HG02623 (cell line): ENCODE results near the gene KISS1.

Experiments used
- ATAC-seq: cut with Tn5 transposase; IDR thresholded peaks from one replicate; pipeline ENCODE4 v1.9.1; 2021; ENCODE audit warnings: moderate library complexity; ENCODE audit not compliant: unreplicated experiment

Gene KISS1

DNA sequence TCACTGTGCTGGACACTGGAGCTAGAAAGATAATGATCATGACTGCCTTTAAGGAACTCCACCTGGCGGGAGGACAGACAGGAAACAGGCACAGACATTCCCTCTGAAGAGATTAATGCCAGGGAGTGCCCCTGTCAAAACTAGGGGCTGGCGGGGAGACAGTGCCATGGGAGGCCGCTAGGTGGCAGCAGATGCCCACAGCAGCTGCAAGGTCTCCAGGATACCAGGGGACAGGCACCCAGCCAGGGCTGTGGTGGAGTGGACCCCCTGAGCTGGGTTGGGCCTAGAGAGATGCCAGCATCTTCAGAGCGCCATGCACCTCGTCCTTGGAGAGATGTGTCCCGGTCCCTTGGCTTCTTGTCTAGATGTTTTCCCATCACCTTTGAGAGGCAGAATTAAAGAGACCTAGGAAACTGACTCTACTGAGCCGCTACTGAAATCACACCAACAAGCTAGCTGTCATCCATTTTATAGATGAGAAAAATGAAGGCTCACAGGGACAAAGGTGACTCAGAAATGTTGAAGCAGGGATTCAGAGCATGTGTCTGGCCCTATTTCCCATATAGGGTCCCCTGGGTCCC, 33.7 kb downstream of the KISS1 start:
- ATAC-seq: no peak

DNA sequence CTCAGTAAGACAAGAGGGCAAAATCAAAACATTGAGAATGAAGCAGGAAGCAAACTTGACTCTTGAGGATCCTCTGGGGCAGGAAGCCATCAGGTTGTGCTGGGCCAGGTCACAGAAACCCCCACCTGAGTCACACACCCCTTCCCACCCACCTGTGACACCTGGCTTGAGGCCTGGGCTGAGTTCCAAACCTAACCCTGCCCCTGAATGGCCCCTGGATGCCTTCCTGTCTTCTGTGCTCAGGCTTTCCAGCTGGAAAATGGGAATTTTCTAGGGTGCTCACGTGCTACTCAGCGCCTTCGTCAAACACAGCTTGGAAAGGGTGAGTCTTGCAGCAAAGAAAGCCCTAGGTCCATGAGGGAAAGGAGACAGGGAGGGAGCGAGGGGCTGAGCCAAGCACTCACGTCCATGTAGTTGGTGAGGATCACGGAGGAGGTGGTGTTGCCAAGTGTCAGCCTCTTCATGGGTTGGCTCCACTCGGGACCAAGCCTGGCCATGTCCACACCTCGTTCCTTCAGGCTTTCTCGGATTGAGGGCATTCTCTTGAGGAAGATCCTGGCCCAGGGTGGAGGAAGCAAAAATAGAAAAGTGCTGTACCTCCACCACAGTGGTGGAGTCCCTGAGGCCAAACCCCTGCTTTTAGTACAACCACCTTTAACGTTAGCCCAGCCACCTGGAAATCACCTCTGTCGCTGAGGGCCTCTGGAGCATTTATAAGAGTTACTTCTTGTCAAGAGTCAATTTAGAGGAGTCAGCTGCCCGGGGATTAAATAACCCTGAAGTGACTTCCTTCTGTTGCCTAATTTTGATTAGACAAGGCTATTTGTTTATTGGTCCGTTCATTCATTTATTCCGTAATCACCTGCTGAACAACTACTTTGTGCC, 34.4 kb downstream of the KISS1 start:
- ATAC-seq: no peak

DNA sequence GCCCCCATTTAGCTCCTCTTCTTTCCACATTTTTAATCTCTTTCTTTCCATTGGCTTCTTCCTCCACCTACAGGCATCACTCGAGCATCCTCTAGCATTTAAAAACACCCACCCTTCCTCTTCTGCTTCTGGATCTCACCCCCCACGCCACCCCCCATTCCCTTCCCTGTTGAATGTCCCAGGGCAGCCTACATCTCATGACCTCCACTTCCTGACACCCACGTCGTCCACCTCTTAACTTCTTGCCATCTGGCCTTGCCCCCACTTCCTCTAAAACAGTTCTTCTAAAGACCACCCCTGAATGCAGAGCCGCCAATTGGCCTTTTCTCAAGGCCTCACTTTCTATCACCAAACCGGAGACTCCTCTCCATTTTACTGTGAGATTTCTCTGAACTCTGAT, 38.3 kb downstream of the KISS1 start:
- no peak for ATAC-seq

DNA sequence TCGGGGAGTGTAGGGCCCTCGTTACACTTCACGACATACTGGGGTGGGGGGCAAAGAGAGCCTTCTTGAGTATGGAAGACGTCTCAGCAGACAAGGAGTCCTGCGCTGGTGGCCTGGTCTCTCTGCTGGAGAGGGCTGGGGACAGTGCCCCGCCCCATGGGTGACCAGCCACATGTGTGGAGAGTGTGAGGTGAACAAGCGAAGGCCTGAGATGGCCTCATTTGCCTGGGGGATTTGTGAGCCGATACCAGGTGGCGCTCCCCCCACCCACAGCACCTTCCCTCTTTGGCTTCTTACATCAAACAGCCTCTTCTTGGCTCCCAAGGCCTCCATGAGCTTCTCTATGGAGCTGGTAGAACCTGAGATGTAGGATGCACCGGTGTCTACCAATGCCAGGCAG, 40.4 kb downstream of the KISS1 start:
- ATAC-seq: no peak

DNA sequence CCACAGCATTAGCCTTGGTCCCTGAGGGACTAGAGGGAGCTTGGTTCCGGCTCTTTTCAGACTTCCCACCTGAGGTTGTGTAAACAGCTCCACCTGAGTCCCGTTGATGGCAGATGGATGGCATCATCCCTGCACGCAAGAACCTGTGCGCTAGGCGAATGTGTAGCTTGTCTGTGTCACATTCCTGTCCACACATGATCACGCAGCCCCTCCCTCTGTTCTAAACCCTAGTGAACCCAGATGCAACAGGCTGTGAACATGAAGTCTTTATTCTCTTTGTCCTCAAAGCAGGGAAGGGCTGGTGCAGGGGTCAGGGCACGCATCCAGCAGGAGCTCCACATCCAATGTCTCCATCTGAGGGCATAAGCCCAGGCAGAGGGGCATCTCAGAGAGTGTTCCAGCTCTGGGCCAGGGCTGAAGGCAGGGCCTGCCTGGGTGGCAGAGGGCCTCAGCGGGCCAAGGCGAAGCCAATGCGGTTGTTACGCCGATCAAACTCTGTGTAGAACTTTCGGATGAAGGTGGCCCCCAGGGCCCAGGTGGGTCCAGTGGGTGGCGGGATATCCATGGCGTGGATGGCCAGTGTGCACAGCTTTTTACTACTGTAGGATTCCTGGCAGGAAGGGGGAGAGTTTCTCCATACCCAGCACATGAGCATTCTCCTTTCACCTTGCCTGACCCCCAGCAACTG, 41.6 kb downstream of the KISS1 start:
- ATAC-seq: no peak

DNA sequence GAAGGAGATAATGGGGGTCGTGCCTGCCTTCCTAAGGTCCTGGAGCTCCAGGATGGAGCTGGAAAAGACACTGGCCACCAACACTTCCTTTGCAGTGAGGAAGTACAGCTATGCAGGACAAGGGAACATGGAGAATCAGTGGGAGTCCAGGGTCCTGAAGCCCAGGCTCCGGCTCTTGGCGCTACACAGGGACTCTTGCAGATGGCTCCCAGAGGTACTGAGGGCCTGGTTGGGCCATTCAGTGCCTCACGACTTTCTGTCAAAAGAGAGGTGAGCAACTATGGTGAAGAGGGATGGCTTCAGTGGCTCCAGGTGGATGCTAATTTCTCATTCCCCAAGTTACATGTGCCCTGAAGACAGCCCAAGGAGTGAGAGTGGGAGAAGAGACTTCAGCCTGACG, 42.6 kb downstream of the KISS1 start:
- no peak for ATAC-seq

DNA sequence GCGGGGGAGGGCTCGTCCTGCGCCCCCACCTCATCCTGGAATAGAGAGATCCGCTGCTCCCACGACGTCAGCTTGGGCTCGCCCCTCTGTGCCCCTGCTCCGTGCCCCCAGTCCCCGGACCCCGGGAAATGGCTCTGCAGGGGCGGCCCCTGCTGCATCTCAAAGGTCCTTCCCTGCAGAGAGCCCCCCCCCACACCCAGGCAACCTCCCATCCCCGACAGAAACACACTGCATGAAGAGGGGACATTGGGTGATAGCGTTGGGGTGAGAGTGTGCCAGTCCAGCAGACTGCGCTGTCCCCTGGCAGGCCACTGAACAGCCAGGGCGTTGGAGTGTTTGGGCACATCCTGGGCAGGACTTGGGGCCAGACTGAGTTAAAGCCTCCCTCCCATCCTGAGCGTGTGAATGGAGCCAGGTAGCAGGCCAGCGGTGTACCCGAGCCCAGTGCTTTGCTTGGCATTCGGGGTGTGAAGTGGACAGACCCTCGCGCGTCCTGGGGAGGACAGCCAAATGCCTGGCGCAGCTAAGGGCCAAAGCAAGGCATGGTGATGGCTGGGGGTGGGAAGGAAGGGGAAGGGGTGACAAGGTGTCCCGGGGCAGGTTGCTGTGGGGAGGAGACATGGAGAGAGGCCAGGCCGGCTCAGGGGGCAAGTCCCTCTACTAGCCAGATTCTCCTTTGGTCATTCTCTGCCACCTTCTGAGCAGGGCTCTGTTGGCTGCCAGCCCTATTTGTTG, 43.8 kb downstream of the KISS1 start:
- no peak for ATAC-seq

DNA sequence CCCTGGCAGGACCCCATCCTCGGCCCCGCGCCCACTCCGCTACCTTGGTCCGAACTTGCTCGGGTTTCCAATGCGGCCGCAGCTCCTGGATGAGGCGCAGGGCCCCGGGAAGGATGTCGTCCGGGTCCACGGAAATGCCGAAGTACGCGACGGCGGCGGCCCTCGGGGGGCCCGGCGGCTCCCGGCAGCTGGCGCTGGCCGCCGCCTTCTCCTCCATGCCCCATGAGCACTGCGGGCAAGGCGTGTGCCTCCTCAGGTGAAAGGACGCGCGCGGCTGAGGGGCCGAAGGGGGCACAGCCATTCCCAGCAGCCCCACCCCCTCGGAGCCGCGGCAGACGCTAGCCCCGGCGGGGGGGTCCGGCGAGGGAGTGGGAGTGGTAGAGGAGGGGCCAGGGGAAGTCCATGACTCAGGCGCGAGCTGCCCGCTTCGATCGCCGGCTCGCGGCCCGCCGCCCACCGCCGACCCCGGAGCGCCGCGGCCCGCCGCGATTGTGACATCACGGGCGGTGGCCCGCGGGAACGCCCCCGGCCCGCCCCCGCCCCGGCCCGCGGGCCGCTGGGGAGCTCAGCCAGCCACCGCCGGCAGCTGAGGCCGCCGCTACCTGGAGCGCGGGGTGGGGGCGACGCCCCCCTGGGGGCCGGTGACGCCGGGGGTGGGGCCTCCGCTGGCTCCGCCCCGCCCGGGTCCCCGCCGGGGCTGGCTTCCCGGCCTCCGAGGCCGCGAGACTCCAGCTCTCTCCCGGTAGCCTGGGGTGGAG, 44.6 kb downstream of the KISS1 start, which contains the start of gene ETNK2:
Gene ETNK2, minus strand, starts transcription at position 493 of the 758 bp plus-strand sequence. Its CDS starts 192 bp downstream, at position 301.
- ATAC-seq: no peak

DNA sequence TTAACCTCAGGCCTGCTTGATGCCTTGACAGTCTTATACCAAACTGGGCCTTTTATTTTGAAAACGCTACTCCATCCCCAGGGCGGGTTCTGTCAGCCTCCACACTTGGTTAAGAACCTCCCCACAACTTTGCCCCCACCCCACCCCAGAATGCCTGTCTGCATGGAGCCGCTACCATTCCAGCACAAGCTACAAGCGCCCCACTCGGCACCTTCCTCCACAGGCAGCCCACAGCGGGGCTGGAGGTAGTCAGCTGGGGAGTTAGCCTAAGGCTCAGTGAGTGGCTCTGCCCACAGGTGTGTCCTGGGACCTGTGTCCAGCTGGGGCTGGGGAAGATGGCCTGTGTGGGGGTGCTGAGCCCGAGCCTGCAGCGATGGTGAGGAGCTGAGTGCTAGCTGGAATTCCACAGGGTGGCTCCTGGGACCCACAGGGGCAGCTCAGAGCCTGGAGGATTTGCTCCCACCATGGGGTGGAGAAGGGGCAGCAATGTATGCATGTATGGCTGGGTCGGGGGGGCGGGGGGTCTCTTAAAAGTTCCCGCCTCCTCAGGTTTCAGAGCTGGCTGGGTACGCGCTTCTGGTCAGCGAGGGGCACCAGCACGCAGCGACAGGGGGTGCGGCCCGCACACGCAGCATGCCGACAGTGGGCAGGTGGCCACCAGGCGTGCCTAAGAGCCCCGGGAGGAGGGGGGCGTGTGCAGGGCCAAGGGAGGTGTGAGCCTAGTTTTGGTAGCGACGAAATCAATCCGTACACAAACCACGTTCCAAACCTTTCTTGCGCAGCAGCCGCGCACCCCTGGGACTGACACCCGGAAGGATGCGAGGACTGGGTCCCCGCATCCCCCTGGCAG, 45.4 kb downstream of the KISS1 start:
- no peak for ATAC-seq

DNA sequence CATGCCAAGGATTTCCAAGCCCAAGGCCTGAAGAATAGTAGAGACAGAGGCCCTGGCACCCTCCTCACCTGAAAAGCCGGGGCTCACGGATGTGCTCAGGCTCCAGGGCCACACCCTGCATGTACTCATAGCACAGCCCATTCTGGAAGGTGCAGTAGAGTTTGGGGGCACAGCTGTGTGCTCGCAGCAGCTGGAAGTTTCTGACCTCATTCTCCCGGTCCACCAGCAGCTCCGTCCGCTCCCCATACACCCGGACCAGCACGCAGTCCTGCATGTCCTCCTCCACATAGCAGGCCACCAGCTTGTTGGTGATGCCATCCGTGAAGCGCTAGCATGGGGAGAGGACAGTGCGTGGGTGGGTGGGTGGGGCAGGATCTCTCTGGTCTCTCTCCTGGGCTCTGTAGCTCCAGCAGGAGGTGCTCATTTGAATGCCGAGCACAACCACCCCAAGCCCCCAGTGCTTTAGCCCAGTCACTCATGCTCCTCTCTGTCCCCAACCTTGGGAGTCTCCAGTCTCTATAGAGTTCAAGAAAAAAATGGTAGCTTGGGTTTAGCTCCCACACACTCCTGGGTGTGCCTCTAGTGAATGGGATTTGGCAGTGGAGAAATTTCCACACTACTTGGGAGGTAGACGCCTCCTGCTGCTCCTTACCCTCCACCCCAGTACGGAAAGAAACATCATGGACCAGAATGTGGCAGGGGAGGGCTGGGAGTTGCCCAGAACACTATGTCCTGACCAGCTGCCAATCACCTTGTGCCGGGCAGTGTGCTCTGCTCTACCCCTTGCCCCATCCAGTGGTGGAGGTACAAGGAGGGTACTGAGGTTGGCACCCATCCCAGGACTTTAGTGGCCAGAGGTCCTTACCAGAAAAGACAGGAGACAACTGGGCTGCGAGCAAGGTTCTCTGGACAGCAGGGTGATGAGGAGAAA, 46.4 kb downstream of the KISS1 start:
- no peak for ATAC-seq

DNA sequence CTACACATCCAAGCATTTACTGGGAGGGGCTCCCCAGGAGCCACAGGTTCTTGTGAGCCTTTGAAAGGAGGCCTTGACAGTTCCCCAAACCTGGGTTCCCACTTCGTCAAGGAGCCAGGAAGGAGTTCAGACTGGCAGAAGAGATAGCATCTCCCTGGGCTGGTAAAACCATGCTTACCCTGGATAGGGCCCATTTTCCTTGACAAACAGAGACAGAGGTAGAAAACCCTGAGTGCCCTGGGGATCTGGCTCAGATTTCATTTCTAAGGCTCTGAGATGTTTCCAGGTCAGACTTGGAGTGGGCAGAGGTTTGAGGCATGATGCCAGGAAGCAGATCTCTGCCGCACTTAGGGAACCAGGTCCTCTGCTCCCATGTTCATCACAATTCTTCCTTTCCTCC, 47.2 kb downstream of the KISS1 start:
- ATAC-seq: no peak

DNA sequence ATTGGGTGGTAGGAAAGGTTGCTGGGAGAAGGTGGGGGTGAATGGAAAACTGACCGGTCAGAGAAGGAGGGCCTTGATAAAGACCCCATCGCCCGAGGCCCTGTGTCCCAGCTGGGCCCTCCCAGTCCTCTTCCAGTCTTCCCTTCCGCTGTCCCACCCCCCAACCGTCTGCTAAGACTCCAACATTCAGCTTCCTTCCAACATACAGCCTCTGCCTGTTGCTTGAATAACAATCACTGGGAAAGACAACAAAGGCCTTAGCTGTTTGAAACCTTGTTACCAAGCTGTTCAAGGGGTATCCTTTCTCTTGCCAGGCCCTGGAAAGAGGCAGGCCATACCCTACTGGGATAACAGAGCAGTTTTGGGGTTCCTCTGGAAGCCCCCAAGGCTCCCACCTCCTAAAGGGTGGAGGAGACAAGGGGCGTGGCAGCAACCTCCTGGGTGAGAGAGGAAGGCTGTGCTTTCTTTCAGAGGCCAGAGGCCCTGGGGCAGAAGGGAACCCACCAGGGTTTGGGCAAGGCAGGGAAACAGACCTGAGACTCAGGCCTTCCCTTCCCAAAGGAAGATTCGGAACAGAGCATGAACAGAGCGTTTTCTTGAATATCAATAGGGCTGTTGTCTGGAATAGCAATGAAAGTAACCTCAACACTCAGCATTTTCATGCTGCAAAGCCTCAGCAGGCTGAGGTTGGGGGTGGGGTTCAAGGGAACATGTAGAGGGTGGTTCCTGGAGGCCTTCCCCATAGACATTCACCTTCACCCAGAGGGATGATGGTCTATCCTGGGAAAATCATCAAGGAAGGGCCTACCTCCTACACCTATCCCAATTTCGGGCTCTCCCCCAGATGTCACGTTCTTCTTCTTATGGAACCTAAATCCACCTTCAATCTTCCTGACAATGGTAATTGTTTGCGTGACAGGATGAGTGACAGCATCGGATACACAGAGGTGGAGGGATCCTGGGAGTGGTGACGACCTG, 48.6 kb downstream of the KISS1 start:
- ATAC-seq: no peak

DNA sequence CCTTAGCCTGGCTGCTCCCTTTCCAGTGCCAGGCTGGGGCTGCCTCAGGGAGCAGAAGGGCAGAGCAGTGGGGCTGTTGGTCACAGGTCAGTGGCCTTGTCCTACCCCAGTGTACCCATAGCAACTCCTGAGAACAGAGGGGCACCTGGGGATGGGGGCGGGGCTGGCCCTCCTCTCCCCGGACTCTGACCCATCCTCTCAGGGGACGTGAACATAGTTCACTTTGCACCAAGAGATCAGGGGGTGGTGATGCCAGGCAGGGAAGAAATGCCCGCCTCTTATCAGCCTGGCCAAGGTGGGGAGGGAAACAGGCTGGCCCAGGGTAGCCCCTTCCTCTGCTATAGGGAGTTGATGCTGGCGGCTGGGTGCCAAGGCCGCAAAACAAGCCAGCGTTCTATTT, 49.3 kb downstream of the KISS1 start:
- ATAC-seq: no peak

DNA sequence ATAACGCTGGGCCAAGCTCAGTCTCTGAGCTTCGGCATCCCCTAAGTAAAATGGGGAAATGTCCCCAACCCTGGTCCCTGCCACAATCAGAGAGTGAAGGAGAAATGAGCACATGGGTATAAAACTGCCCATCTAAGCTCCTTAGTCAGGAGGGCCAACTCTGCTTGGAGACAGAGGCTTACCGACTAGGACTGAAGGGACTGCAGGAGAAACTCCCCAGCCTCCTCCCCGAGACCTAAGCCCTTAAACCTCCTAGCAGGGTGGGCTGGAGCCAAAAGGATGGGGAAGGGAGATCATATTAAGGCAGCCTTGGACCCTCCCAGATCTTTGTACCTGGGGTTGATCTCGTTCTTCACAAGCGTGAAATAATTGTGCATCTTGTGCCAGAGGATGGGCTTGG, 50.0 kb downstream of the KISS1 start:
- no peak for ATAC-seq

DNA sequence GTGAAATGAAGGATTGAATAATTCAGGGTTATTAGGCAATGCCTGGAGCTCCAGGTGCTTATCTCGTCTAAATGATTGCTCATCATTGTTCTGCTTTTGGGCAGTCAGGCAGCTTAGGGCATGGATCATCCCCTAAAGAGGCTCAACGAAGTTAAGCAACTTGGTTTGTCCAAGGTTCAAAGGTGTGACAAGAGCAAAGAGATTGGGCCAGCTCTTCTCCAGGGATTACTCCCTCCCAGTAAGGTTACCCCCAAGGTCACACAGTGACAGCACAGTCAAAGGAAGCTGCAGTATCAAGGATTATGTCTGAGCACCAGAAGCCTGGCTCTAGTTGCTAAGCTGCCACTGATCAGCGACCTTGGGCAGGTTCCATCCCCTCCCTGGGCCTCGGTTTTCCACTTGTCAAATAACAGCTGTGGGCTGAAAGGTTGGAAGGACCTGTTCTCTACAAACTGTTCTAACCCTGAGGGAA, 51.2 kb downstream of the KISS1 start:
- ATAC-seq: no peak

DNA sequence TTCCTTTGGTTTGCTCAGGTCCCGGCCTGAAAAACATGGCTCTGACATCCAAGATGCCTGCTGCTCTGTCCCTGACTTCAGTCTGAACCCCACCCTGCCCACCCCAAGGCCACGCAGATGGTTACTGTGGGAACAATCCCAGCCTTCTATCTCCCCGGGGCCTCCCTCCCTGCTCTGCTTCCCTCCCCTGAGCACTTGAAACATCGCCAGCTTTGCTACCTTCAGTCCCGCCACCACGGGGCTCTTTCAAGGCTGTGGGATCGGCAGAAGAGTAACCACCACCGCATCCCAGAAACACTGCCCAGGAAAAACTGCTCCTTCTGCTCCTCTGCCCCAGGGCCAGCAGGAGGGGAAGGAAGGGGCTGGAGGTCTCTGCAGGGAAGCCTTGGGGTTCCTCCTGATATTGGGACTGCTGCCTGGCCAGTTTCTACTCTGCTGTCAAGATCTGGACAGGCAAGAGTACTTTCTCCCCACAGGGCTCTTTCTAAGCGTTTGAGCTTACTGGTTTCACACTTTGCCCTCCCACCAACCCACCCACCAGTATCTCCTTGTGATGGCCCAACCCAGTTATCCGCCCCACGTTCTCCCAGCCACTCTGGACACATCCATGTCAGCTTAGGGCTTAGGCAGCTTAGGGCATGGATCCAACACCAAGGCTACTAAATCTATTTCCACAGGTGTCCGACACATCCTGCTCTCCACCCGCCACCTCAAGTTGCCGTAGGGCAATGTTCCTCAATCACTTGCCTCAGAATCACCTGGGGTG, 52.8 kb downstream of the KISS1 start:
- ATAC-seq: no peak
